Measurements from ENCODE around the gene WDR5.

The WDR5 gene

DNA sequence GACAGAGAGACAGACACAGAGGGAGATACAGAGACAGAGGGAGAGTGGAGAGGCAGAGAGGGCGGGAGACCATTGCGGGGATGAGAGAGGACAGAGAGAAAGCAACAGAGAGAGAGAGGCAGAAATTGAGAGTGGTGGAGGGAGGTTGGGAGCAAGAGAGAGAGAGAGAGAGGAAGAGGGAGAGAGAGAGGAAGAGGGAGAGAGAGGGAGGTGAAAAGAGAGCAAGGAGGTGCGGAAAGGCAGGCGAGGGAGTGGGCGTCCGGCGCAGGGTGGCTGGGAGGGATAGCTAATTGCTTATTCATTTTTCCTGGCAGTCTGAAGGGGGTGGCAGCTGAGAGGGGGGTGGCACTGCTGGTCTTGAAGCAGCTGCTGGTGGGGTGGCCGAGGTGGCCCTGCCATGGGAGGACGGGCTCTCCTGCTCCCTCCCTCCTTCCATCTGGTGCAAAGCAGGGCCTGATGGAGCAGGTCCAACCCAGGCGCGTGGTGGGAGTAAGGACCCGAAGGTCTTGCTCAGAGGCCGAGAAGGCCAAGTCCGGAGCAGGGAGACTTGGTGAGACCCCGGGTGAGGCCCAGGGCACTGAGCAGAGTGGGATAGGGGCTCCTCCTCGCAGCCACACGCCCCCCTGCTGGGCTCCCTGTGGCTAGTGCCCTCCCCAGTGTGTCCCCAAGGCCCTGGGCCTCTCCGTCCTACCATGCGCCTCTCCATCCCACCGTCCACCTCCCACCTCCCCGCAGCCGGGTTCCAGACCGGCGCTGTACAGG, 53.8 kb downstream of the WDR5 start:
- no peak overlapping the region for H3K9ac ChIP-seq (ENCODE audit: insufficient read length)
- H3K4me3 ChIP-seq = no peak overlapping the region

DNA sequence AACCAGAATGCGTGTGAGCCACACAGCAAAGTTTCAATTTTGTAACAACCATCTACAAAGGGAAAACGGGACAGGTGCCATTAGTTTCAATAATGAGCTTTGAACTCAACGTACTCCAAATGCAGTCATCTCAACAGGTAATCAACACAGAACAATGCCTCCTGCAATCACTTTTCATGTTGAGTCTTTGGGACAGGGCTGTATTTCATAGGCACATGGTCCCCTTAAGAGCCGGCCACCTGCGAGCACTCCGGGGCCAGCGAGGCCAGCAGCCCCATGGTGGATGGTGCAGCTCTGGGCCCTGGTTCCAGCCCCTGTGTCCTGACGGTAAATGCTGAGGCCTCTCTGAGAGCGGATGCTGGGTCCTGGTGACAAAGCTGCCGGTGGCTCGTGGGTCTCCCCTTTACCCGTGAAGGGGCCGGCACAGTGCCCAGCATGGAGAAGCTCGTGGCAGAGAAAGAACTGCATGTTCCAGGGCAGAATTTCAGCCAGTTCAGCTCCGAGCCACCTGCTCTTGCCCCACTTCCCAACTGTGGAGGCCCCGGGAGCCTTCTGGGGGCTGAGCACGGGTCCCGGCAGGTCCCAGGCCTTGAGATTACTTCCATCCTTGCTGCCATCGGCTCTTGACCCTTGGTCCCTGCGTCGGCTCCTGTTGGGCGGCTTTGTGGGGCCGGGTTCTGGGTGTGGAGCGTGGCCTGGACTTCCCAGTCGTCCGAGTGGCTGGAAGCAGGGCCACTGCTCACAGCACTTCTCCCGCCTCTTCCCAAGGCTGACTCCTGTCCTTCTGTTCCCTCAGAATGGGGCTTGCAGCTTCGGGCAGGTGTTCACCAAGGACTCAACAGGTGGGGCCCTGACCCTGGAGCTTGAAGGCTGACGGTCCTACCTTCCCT, 54.6 kb downstream of the WDR5 start:
- Histone ChIP-seq H3K4me3 (no peak overlapping the region), H3K27ac (no peak overlapping the region), H3K36me3 (ENCODE audit: insufficient read depth, low read length) (no peaks in the 10 kb centered on the region), H3K9ac (ENCODE audit: insufficient read length) (no peak overlapping the region), H3K9me3 (ENCODE audit: low read depth, low read length) (no peaks in the 10 kb centered on the region)
- no peak for DNase-seq (ENCODE audit: low read depth, low spot score)
- no peak for TF ChIP-seq FOXP2 (optimal IDR thresholded peaks at IDR 0.05; ENCODE audit: control extremely low read depth, extremely low read length, insufficient read depth)
- TF ChIP-seq POLR2AphosphoS5 (IDR thresholded peaks at IDR 0.05; ENCODE audit: borderline replicate concordance, low read depth, low read length) = no peak
- TF ChIP-seq EZH2 (IDR thresholded peaks at IDR 0.05) = no peak

More for the DNA sequence above, 53.8 kb downstream of the WDR5 start:
- Histone ChIP-seq H3K36me3 (ENCODE audit: insufficient read depth, low read length) (no peaks in the 10 kb centered on the region), H3K27ac (no peak overlapping the region), H3K9me3 (ENCODE audit: low read depth, low read length) (no peaks in the 10 kb centered on the region)
- no peak for TF ChIP-seq FOXP2 (optimal IDR thresholded peaks at IDR 0.05; ENCODE audit: control extremely low read depth, extremely low read length, insufficient read depth)
- TF ChIP-seq EZH2 (IDR thresholded peaks at IDR 0.05) = no peak
- TF ChIP-seq POLR2AphosphoS5 (IDR thresholded peaks at IDR 0.05; ENCODE audit: borderline replicate concordance, low read depth, low read length) = no peak
- no peak for DNase-seq (ENCODE audit: low read depth, low spot score)

DNA sequence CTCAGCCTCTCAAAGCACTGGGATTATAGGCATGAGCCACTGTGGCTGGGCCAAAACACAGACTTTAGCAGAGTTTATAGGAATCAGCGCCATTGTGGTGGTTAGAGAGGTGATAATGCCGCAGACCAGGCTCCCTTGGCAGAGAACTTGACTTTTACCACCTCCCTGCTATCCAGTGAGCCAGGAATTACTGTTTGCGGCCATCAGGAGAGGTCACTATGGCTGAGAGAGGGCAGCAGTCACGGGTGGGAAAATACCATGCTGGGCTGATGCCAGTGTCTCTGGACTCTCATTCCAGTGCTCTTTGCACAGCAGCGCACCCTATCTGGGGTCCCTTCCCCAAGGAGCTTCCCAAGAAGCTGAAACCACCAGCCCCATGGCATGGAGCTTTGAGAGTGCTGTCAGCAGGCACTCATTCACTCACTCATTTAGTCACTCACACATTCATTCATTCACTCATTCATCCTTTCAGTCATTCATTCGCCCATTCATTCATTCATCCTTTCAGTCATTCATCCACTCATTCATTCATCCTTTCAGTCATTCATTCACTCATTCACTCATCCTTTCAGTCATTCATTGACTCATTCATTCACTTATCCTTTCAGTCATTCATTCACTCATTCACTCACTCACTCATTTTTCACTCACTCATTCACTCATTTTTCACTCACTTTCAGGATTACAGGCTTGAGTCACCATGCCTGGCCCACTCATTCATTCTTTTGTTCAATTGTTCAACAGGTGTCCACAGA, 55.8 kb downstream of the WDR5 start:
- no peak overlapping the region for H3K9ac ChIP-seq (ENCODE audit: insufficient read length)
- no peaks in the 10 kb centered on the region for H3K36me3 ChIP-seq (ENCODE audit: insufficient read depth, low read length)
- H3K27ac ChIP-seq = no peak overlapping the region
- no peak for DNase-seq (ENCODE audit: low read depth, low spot score)
- no peak overlapping the region for H3K4me3 ChIP-seq
- no peaks in the 10 kb centered on the region for H3K9me3 ChIP-seq (ENCODE audit: low read depth, low read length)
- TF ChIP-seq EZH2 (IDR thresholded peaks at IDR 0.05) (no peak), FOXP2 (optimal IDR thresholded peaks at IDR 0.05; ENCODE audit: control extremely low read depth, extremely low read length, insufficient read depth) (no peak), POLR2AphosphoS5 (IDR thresholded peaks at IDR 0.05; ENCODE audit: borderline replicate concordance, low read depth, low read length) (no peak)

DNA sequence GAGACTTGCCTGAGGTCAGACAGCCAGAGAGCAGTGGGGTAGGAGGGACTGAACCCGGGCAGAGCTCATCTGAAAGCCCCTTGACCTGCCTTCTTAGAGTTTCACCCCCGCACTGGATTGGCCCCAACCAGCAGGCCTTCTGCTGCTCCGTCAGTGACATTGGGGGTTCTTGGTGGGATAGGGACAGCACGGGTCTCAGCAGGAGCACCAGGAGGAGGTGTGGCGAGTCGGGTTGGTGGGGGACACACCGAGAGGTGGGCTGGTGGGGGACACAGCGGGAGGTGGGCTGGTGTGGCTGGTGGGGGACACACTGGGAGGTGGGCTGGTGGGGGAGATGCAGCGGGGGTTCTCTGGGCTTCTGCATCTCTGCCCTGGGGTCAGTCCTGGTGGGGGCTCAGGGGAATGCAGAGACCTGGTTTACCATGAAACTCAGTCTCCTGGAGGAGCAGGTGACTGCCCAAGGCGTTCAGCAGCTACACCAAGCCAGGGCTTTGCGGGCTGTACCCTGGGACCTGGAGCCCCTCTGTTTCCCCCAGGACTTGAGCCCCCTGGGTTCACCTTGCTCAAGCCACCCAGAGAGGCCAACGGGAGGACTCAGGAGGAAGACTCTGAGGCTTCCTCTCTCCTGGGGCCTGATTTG, 56.5 kb downstream of the WDR5 start:
- no peak overlapping the region for H3K4me3 ChIP-seq
- H3K27ac ChIP-seq = no peak overlapping the region
- TF ChIP-seq POLR2AphosphoS5 (IDR thresholded peaks at IDR 0.05; ENCODE audit: borderline replicate concordance, low read depth, low read length) (no peak), FOXP2 (optimal IDR thresholded peaks at IDR 0.05; ENCODE audit: control extremely low read depth, extremely low read length, insufficient read depth) (no peak), EZH2 (IDR thresholded peaks at IDR 0.05) (no peak)
- no peaks in the 10 kb centered on the region for H3K36me3 ChIP-seq (ENCODE audit: insufficient read depth, low read length)
- H3K9ac ChIP-seq (ENCODE audit: insufficient read length) = no peak overlapping the region
- no peak for DNase-seq (ENCODE audit: low read depth, low spot score)
- no peaks in the 10 kb centered on the region for H3K9me3 ChIP-seq (ENCODE audit: low read depth, low read length)

DNA sequence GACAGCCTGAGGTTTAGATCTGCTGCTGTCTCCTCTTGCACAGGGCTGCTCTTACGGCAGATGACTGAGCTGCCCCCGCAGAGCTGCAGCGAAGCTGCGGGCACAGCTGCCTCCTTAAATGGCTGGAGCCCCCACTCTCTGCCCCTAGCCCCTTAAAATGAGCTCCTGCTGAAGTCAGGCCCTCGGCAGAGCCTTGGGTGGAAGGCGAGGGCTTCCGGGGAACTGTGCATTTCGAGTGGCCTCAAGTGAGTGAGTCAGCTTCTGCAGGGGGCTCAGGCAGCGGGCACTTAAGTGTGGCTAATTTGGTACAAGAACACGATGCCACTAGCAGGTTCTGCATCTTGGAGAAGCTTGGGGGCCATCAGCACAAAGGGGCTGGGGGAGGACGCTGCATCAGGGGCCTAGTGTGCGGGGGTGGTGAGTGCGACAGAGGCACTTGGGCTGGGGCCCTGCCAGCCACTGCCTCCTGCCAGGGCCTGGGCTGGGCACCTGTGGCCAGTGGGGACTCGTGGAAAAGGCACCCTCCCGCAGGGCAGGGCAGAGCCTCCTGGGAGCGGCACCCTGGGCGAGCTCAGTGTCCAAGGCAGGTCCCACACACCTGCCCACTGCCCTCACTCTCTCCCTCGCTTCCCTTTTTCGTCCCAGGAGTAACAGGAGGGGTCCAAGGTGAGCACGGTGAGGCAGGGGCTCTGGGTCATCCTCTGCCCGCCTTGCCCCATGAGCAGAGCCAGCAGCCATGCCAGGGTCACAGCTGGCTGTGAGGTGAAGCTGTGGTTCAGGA, 57.3 kb downstream of the WDR5 start:
- H3K27ac ChIP-seq = no peak overlapping the region
- no peaks in the 10 kb centered on the region for H3K9me3 ChIP-seq (ENCODE audit: low read depth, low read length)
- no peak for DNase-seq (ENCODE audit: low read depth, low spot score)
- no peak overlapping the region for H3K4me3 ChIP-seq
- TF ChIP-seq EZH2 (IDR thresholded peaks at IDR 0.05) (no peak), FOXP2 (optimal IDR thresholded peaks at IDR 0.05; ENCODE audit: control extremely low read depth, extremely low read length, insufficient read depth) (no peak), POLR2AphosphoS5 (IDR thresholded peaks at IDR 0.05; ENCODE audit: borderline replicate concordance, low read depth, low read length) (no peak)
- no peaks in the 10 kb centered on the region for H3K36me3 ChIP-seq (ENCODE audit: insufficient read depth, low read length)
- H3K9ac ChIP-seq (ENCODE audit: insufficient read length) = no peak overlapping the region

DNA sequence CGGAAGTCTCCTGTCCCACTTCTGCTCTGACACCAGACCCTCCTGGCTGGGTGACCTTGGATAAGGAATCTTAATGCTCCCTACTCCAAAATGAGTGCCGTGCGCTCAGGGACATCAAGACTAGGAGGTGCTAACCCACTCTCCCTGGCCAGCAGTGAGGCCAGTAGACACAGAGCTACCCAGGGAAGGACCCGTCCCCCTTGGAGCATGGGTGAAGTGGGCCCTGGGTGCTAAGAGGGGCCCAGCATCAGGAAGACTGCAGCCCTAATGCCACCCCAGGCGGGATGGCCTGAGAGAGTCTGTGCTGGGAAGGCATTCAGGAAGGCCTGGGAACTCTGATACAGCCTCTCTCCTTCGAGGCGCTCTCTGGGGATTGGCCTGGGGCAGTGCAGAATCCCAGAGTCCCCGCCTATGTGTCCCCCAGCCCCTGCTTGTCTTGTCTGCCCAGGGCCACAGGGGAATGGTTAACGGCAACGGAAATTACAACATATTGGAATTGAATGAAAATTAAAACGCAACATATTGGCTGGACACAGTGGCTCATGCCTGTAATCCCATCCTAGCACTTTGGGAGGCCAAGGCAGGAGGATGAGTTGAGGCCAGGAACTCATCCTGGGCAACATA, 58.1 kb downstream of the WDR5 start:
- Histone ChIP-seq H3K9ac (ENCODE audit: insufficient read length) (no peak overlapping the region), H3K36me3 (ENCODE audit: insufficient read depth, low read length) (no peaks in the 10 kb centered on the region), H3K9me3 (ENCODE audit: low read depth, low read length) (no peaks in the 10 kb centered on the region), H3K4me3 (no peak overlapping the region), H3K27ac (no peak overlapping the region)
- no peak for TF ChIP-seq EZH2 (IDR thresholded peaks at IDR 0.05)
- no peak for TF ChIP-seq FOXP2 (optimal IDR thresholded peaks at IDR 0.05; ENCODE audit: control extremely low read depth, extremely low read length, insufficient read depth)
- no peak for TF ChIP-seq POLR2AphosphoS5 (IDR thresholded peaks at IDR 0.05; ENCODE audit: borderline replicate concordance, low read depth, low read length)
- no peak for DNase-seq (ENCODE audit: low read depth, low spot score)

- no peak for TF ChIP-seq POLR2AphosphoS5 (IDR thresholded peaks at IDR 0.05; ENCODE audit: borderline replicate concordance, low read depth, low read length)
- TF ChIP-seq EZH2 (IDR thresholded peaks at IDR 0.05) = no peak
- no peak for TF ChIP-seq FOXP2 (optimal IDR thresholded peaks at IDR 0.05; ENCODE audit: control extremely low read depth, extremely low read length, insufficient read depth)
- DNase-seq (ENCODE audit: low read depth, low spot score) = no peak
- no peak overlapping the region for H3K9ac ChIP-seq (ENCODE audit: insufficient read length)
These were observed 59.7 kb downstream of the WDR5 start for GRCh38 chr9:134195558-134195957.

More at GRCh38 chr9:134195558-134195957, 59.7 kb downstream of the WDR5 start:
- Histone ChIP-seq H3K9me3 (ENCODE audit: low read depth, low read length) (no peaks in the 10 kb centered on the region), H3K27ac (no peak overlapping the region), H3K4me3 (no peak overlapping the region), H3K36me3 (ENCODE audit: insufficient read depth, low read length) (no peaks in the 10 kb centered on the region)

Measured in SK-N-MC (cell line).